ENCODE measurements around the gene CDC42SE2.

DNA sequence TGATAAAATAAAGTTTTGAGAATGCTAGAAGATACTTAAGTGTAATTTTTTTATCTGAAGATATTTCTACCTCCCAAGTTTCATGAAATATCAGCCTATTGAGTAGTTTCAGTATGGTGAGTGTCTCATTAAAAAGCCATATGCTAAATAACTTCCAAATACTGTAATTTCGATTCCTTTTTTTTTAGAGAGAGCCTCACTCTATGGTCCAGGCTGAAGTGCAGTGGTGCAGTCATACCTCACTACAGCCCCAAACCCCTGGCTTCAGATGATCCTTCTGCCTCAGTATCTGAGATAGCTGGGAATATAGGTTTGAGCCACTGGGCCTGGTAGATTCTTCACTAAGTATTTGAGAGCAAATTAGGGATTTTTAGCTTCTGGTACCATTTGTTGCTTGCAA lies 24.5 kb downstream of the CDC42SE2 start:
- TF ChIP-seq EP300 (conservative IDR thresholded peaks at IDR 0.05; ENCODE audit: poor library complexity, severe bottlenecking) (no peak), MXI1 (conservative IDR thresholded peaks at IDR 0.05; ENCODE audit: poor library complexity, severe bottlenecking) (no peak)

Data from neural cell (in vitro differentiated cells).